Mammary epithelial cell (primary cell): ENCODE data around the gene CHGA.

Experiments used
- CTCF ChIP-seq, 2 donors: IDR thresholded peaks in 1 of 2; conservative IDR thresholded peaks in 1 of 2; 2 replicates each; pipeline ENCODE4 v1.5.1; 2011 to 2012; ENCODE audit warnings: inconsistent platforms in 2 of 2, low read length in 2 of 2, mild to moderate bottlenecking in 2 of 2, control low read depth in 1 of 2, low read depth in 1 of 2; ENCODE audit not compliant: insufficient read depth in 1 of 2; ENCODE audit errors: extremely low read depth in 1 of 2
- EZH2 ChIP-seq: IDR thresholded peaks from 2 replicates; pipeline ENCODE4 v1.6.1; 2012; ENCODE audit warnings: low read length, inconsistent platforms, borderline replicate concordance

- TF ChIP-seq EZH2 = no peak
- TF ChIP-seq CTCF (conservative IDR thresholded peaks at IDR 0.05 in 1 of 2, IDR thresholded peaks at IDR 0.05 in 1 of 2; ENCODE audit: extremely low read depth in 1 of 2, insufficient read depth in 1 of 2, low read depth in 1 of 2, low read length in 2 of 2) = no peak
These were observed 37.1 kb downstream of the CHGA start for GRCh38 chr14:92959761-92960680.
